KBM-7 (cell line): Measurements from ENCODE around the gene UBAP1L.

Experiments used
- DNase-seq: peaks from one replicate; pipeline ENCODE4 v3.0.0-alpha.2; 2015
- in situ Hi-C: fragments of 300-500 bp; cut with MboI; formaldehyde crosslinking; loops from 2 replicates; pipeline ENCODE4 v1.14.3; 2020; ENCODE audit warnings: low sequenced_read_pairs, low pct_unique_long_range_greater_than_20kb, mixed read lengths

The UBAP1L gene

GRCh38 chr15:65069779-65070546 lies 45.0 kb downstream of the UBAP1L start:
- DNase-seq: no peak
- in situ Hi-C loops: no loop called here

- DNase-seq: no peak
- in situ Hi-C loops: no loop called here
Observed at GRCh38 chr15:65069179-65069578, 45.8 kb downstream of the UBAP1L start.

- no peak for DNase-seq
- in situ Hi-C loops: no loop called here
Observed at GRCh38 chr15:65068403-65068788, 46.6 kb downstream of the UBAP1L start.

GRCh38 chr15:65067645-65068402 lies 47.2 kb downstream of the UBAP1L start, which contains the start of gene RASL12:
TSS of gene RASL12 (minus strand) at chr15:65067991. CDS start at chr15:65067835, 156 bp downstream.
- DNase-seq: no peak
- in situ Hi-C loops: no loop called here

- in situ Hi-C loops: no loop called here
- DNase-seq: no peak
Observed at GRCh38 chr15:65067317-65067644, 47.7 kb downstream of the UBAP1L start.

- DNase-seq: no peak
- in situ Hi-C loops: no loop called here
Observed at GRCh38 chr15:65066635-65067316, 48.2 kb downstream of the UBAP1L start.

GRCh38 chr15:65066001-65066634 lies 48.9 kb downstream of the UBAP1L start:
- in situ Hi-C loops: no loop called here
- DNase-seq: no peak

GRCh38 chr15:65062726-65063125 lies 52.3 kb downstream of the UBAP1L start:
- in situ Hi-C loops: no loop called here
- no peak for DNase-seq

- DNase-seq: no peak
- in situ Hi-C loops: no loop called here
Observed at GRCh38 chr15:65062061-65062460, 52.9 kb downstream of the UBAP1L start.

- no peak for DNase-seq
- in situ Hi-C loops: no loop called here
Observed at GRCh38 chr15:65060641-65061397, 54.2 kb downstream of the UBAP1L start.

- DNase-seq: no peak
- in situ Hi-C loops: no loop called here
Observed at GRCh38 chr15:65059931-65060596, 54.9 kb downstream of the UBAP1L start.

GRCh38 chr15:65059369-65059750 lies 55.6 kb downstream of the UBAP1L start:
- no peak for DNase-seq
- in situ Hi-C loops: no loop called here

- no peak for DNase-seq
- in situ Hi-C loops: no loop called here
Observed at GRCh38 chr15:65058394-65059368, 56.3 kb downstream of the UBAP1L start.

- DNase-seq: no peak
- in situ Hi-C loops: no loop called here
Observed at GRCh38 chr15:65057549-65057940, 57.5 kb downstream of the UBAP1L start.

- in situ Hi-C loops: no loop called here
- DNase-seq: no peak
Observed at GRCh38 chr15:65056868-65057548, 58.0 kb downstream of the UBAP1L start.

- DNase-seq: no peak
- in situ Hi-C loops: no loop called here
Observed at GRCh38 chr15:65056106-65056505, 58.9 kb downstream of the UBAP1L start.
